Inflammatory macrophage (primary cell): ENCODE measurements around the gene SLC35A3.
"Not testable (repeated sequence)": the region's sequence is repeated elsewhere in the genome, so short reads cannot be mapped to it uniquely, and the experiment has no call there.

Experiments used
- DNase-seq, 2 donors: peaks; one replicate each; pipeline ENCODE4 v3.0.0-alpha.2; 2020 to 2022
- total RNA-seq, 18 experiments: gene quantifications; one replicate each; lab custom pipeline; 2026; ENCODE audit warnings: mixed read lengths in 6 of 18, inconsistent platforms in 2 of 18; lab: John Stamatoyannopoulos, UW

The SLC35A3 gene
- total RNA-seq: 10.0 to 34.4 (median 22.9) reads per million in 18 experiments

DNA sequence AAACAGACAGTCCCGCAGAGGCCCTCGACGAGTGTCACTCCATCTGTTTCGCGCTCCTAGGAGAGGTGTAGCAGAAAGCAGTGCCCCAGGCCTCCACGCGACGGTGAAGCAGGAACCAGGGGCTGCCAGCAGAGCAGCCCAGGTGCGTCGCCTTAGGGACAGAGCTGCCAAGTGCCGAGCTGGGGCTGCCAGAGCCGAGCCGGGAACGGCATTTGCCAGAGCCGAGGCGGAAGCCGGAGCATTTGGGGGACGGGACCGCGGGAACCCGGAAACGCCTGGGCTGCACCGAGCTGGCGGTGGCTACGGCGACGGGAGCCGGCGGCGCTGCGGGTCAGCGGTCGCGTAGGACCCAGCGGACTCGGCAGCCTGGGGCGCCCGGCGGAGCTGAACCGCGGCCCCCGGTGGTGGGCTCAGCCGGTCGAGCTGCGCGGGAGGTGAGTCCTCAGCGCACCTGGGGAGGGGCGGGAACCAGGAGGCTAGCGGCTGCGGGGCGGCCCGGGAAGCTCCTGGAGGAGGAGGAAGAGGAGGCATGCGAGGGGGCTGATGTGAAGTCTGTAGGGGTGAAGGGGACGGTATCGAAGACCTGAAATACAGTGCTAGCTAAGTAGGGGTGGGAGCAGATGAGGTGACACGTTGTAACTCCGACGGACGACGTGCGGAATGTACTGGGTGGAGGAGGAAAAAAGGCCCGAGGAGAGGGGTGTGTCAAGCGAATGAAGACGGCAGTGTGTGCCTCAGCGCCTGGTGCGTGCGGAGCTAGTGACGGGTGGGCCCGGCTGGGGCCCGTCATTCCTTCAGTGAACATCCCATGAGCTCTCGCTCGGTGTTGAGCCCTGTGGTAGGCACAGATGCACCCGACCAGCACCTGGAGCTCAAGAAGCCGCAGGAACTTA, at the start of gene SLC35A3:
Gene SLC35A3 (plus strand): TSS at position 268 of the 893 bp plus-strand sequence. CDS start 23,559 bp downstream, outside the sequence.
- DNase-seq: peak; percentile 75 to 82

DNA sequence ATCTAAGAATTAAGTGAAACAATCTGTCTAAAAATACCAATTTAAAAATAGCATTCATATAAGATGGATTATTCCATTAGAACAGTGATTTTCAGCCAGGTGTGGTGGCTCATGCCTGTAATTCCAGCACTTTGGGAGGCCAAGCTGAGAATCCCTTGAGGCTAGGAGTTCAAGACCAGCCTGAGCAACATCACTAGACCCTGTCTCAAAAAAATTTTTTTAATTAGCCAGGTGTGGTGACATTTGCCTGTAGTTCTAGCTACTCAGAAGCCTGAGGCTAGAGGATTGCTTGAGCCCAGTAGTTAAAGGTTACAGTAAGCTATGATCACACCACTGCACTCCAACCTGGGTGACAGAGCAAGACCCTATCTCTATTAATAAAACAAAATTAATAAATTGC, 35.0 kb upstream of the SLC35A3 start:
- no peak for DNase-seq

DNA sequence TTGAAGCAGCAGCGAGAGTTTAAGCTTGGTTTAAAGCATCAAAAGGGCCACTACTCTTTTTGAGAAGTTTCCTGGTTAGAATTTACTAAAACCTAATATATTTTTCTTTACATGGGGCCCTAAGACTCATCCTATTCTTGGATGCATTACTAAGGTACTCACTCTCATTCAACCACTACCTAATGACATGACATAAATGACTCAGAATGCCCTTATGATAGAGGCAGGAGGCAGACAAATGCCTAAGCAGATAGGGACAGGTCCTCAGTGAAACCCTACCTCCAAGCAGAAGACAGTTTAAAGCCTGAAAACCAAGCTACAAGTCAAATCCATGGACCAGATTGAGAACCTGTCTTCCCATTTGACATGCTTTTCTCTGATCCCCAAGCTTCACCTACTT, 34.3 kb upstream of the SLC35A3 start:
- DNase-seq: no peak

DNA sequence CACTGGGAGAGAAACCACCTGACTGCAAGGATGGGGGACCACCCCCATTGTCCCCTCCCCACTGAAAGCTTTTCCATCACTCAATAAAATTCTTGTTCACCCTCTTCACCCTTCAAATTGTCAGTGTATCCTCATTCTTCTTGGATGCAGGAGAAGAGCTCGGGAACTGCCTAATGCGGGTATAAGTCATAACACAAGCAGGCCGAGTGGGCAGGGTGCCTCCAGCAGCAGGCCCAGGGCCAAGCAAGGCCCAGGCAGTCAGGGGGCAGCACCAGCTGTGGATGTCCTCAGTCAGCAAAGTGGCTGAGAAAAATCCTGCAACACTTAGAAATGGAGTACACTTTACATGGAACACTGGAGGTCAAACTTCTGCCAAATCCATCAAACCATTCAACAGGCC, 33.7 kb upstream of the SLC35A3 start:
- DNase-seq: no peak

DNA sequence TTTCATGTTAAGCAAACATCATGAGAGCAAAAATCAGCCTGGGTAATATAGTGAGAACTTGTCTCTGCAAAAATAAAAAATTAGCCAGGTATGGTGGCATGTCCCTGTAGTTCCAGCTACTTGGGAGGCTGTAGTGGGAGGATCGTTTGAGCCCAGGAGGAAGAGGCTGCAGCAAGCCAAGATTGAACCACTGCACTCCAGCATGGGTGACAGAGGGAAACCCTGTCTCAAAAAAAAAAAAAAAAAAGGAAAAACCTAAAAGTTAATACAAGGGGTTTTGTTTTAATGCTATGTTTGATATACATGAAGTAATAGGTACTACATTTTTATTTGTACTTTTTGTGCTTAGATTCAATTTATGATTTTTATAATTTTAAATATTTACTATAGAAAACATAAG, 27.1 kb upstream of the SLC35A3 start:
- no peak for DNase-seq

DNA sequence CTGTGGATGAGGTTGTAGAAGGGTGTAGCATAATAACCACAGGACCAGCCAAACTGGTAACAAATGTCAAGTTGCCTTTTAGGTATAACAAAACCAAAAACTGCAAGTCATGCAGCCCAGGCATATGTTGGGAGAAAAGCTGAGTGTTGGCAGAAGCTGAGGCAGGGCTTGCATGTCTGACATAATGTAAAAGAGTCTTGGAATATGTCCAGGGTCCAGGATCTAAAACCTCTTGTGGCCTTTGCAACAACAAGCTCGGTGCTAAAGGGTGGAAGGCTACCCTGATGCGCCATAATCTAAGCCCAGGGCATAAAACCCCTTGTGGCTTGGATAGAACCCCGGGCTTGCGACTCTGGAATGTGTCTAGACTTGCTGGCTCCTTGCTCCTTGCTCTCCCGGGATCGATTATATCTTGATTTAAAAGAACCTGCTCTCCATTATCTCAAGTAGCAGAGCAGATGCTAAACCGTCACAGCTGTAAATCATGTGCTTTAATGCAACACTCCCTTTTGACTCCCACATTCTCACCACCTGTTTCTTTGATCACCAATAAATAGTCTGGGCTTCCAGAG, 26.5 kb upstream of the SLC35A3 start:
- DNase-seq: no peak

DNA sequence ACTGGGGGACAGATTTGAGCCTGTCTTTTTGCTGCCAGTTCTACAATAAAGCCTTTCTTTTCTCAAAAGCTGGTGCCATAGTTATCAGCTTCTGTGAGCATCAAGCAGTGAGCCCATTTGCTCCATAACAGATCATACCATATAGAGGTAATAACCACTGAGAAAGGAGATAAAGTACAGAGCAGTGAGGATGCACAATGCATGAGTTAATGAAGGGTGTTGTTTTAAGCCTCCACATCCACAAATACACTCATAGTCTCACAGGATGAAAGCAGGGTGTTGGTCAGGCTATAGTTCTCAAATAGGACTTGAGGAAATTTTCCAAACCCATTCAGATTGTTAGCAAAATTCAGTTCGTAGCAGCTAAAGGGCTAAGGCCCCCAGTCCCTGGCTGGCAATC, 25.6 kb upstream of the SLC35A3 start:
- DNase-seq: no peak

DNA sequence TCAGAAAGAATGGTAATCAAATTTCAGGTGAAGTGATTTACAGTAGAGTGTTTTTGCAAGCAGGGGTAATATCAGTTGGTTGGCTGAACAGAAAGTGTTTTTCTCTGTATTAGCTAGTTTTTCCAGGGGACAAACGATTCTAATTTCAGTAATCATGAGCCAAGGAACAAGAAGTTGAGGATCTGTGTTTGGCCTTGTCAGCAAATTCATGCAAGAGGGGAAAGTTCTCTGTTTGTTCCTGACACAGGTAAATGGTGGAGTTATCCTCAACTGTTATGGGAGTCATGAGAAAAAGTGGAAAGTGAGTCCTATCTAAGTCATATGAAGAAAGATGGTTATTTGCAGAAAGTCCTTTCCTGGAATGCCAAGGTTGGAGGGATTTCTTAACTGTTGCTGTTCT, 24.6 kb upstream of the SLC35A3 start:
- DNase-seq: no peak

DNA sequence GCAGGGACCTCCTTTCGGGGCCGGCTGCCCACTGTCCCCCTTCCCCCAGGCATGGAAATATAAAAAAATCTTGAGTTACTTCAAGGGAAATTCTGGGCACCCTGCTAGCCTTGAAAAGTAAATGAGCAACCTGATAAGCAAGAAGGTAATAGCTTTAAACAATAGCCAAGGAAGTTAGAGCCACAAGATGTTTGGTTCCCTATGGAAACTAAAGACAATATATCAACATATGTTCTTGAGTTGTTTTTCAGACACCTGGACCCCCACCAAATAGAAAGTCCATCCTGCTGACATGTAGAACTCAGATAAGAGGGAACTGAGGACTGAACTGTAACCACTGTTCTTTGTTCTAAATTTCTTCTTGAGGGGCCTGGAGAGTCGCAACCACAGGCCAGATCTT, 19.3 kb upstream of the SLC35A3 start:
- no peak for DNase-seq

DNA sequence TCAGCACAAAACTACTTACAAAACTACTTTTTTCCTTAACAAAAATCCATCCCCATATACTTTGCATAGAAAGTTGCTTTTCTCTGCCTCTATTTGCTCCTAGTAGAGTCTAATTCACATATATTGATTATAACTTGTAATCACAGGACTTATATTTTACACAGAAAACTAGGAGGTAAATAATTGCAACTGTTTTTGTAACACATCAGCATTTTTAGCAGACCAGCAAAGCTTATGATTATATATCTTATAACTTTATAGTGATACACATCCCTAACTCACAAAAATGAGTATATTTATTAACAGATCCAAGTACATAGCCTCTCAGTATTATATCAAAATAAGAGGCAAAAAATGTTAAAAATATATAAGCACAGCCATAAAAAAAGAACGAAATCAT, 17.3 kb upstream of the SLC35A3 start:
- DNase-seq: no peak

DNA sequence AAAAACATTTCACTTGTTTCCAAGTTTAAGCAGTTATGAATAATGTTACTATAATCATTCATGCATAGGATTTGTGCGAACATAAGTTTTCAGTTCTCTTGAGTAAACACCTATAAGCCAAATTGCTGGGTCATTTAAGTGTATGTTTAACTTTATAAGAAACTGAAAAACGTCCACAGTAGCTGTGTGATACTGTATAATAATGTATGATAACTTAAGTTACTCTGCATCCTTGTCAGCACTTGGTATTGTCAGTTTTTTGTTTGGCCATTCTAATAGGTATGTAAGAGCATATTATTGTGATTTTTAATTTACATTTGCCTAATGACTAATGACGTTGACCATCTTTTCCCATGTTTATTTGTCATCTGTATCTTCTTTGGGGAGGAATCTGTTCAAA, 14.4 kb upstream of the SLC35A3 start:
- DNase-seq: no peak

DNA sequence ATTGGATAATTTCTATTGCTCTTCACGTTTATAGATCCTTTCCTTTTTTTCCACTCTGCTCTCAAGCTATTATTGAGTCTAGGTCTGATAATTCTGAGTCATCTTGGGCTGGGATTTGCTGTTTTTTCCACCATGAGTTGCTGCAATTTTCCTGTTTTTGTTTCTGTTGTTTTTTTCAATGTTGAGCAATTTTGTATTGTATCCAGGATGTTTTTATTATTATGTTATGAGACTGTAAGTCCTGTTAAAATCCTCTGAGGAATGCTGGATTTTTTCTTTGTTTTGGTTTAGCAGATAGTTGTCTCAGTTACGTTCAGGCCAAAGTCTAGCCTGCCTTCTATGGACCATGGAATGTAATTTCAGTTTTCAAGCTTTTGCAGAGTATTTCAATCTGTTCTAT, 13.0 kb upstream of the SLC35A3 start:
- no peak for DNase-seq

DNA sequence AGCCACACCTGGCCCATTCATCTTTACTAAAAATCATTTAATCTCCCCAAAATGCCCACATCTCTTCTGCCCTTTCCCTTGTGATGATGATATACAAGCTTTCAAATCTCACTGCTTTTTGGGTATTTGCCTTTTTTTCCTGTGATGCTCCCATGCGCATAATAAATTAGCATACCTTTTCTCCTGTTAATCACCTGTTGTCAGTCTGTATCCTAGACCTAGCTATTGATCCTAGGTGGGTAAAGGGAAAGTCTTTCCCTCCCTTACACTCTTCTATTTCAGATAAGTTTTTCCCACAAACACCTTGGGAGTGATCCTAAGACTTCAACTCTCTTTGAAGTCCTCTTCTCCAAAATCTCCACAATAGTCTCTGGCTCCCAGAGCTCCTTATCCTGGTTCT, 12.0 kb upstream of the SLC35A3 start:
- DNase-seq: no peak

DNA sequence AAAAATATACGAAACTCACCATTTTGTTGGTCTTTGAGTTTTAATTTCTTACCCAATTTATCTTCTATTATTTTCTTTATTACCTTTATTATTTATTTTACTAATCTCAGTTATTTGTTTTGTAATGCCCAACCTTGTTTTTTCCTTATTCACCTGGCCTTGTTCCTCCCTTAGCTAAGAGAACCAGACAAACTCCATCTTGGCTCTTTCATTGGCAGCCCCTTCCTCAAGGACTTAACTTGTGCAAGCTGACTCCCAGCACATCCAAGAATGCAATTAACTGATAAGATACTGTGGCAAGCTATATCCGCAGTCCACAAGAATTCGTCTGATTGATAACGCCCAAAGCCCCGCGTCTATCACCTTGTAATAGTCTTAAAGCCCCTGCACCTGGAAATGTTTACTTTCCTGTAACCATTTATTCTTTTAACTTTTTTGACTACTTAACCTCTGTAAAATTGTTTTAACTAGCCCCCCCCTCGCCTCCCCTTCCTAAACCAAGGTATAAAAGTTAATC, 10.5 kb upstream of the SLC35A3 start:
- DNase-seq: not testable (repeated sequence)

DNA sequence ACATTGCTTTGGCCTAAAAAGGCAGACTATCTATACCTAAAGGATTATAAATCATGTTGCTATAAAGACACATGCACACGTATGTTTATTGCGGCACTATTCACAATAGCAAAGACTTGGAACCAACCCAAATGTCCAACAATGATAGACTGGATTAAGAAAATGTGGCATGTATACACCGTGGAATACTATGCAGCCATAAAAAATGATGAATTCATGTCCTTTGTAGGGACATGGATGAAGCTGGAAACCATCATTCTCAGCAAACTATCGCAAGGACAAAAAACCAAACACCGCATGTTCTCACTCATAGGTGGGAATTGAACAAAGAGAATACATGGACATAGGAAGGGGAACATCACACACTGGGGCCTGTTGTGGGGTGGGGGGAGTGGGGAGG, 9.5 kb upstream of the SLC35A3 start:
- DNase-seq: not testable (repeated sequence)

DNA sequence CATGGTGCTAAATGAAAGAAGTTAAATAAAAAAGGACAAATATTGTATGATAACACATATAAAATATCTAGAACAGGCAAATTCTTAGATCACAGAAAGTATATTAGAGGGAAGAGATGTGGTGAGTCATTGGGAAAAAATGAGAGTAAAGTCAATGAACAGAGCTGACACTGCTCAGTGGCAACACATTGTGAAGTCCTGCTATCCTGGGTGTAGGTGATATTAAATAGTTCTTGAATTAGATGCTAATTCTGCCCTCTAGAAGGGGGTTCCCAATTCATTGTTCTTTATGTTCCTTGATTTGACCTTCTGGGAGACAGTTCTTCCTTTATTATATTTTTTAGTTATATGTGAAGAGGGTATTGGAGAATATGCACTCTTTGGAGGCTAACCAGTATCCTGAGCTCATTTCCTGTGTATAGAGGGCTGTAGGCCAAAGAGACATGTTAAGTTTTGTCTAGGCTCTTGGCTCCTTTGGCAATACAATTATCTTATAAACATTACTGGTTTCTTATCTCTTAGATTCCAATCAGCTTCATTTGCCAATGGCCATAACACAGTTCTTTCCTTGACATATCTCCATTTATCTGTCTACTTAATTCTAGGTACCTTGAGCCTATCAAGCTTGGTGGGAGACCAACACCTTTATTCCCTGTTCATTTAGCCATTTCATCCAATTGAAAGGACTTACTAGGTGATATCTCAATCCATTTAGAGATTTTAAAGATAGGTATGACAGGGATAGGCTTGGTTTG, 6.6 kb upstream of the SLC35A3 start:
- DNase-seq: no peak

DNA sequence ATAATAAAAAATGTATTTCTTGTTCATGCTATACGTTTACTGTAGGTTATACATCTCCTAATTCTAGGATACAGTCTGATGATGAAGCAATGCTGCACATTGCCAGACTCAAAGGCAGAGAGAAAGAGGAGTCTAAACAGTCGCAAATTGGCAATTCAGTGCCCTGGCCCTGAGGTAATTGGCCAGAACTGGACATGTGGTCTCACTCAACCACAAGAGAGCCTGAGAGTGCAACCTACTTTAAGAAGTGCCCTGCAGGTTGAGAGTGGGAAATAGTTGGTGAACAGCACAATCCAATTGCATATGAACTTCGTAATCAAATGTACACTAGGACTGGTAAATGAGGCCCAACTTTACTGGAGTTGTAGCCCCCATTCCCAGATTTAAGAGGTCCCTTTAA, 5.0 kb upstream of the SLC35A3 start:
- no peak for DNase-seq

DNA sequence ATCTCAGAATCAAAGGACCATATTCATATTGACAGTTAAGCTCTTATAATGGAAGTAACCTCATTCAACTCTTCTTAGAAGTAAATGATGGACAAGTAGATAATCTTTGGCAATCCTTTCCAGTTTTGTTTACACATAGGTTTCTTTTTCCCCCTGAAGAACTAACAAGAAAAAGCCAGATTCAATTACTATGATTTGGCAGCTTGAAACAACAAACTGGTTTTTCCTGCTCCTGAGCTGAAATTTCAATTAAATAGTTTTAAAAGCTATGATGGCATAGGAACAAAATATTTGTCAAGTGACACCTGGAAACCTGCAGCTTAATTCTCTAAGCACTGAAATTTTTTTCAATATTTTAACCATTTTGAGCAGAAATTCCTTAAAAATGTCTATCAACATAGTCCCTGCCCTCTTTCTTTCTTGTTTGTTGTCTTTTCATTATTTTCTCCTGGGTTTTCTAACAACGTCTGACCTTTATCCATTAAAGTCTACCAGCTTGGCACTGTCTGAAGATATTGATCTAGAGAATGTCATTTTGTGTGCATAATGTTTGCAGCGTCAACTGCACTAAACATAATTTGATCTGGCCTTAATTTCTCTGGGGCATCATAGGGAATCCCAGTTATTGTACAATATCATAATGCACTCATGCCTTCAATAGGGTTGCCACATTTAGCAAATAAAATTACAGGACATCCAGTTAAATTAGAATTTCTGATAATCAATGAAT, 4.0 kb upstream of the SLC35A3 start:
- no peak for DNase-seq

DNA sequence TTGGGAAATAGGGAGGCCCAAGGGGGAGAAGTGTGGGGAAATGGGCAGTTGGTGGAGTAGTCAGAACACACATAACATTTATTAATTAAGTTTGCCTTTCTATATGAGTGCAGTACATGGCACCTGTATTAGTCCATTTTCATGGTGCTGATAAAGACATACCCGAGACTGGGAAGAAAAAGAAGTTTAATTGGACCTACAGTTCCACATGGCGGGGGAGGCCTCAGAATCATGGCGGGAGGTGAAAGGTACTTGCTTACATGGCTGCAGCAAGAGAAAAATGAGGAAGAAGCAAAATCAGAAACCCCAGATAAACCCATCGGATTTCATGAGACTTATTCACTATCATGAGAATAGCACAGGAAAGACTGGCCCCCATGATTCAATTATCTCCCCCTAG, 1.6 kb upstream of the SLC35A3 start:
- DNase-seq: no peak

DNA sequence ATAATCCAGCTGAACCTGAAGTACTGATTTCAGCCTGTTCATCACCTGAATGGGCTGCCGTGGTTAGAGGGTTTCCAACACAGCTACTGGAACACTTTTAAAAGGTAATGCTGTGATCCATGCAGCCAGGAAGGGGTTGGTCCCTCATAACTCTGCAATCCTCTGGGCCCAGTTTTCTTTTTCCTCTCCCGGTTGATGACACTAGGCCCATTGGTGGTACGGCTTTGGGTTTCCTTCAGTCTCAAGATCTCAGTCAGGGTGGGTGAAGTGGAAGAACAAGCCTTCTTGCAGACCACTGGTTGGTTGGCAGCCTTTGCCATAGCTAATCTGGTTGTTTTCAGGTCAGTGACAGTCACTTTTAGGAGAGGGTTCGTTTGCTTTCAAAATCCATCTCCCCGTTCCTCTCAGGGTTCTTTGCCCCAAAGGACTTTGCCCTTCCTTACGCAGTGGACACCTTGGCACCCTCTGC, 502 bp upstream of the SLC35A3 start:
- DNase-seq: peak in 1 of 2 donors; percentile 0

DNA sequence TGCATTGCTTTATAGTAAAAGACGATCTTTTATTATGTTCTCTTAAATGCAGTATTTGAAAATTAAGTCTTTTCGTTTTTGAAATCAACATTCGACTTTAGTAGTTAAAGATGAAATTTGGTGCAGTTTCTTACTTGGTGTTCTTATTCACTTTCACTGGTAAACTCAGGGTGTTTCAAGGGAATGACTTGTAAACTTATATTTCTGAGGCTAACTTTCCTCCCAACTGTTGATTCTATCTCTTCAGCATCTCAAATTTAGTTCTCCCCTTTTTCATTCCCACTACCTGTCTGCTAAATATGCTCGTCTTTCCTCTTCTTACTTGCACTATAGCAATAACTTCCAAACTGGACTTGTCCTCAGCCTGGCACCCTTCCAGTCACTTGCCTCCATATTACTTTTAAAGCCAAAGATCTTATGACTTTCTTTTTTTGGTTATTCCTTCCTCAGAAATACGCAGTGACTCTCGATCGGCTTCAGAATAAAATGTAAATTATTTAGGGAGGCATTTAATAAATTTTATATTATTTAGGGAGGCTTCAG, 988 bp downstream of the SLC35A3 start:
- DNase-seq: no peak

DNA sequence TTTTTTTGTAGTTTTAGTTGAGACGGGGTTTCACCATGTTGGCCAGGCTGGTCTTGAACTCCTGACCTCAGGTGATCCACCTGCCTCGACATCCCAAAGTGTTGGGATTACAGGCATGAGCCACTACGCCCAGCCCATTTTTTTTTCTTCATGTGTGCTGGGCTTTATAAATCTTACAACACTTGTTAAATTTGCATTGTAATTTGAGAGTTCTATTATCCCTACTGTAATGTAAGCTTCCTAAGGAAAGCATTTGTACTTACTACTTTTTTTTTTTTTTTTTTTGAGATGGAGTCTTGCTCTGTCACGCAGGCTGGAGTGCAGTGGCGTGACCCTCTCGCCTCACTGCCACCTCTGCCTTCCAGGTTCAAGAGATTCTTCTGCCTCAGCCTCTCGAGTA, 2.3 kb downstream of the SLC35A3 start:
- not testable (repeated sequence) for DNase-seq
